ENCODE measurements around the gene ZBTB5. TPM values are rescaled to one million over a fixed set of nuclear protein-coding genes. Genes with fewer than 3 reads are reported as not detected.
A peak's percentile ranks its signal among the peaks of the same experiment; 100 is the strongest.

Gene ZBTB5
- total and polyA plus RNA-seq, 2 of the 13 experiments (the other 11 are each of a cell fraction or from before 2014, with no cell fraction given), result 12.5 to 20.5 TPM

DNA sequence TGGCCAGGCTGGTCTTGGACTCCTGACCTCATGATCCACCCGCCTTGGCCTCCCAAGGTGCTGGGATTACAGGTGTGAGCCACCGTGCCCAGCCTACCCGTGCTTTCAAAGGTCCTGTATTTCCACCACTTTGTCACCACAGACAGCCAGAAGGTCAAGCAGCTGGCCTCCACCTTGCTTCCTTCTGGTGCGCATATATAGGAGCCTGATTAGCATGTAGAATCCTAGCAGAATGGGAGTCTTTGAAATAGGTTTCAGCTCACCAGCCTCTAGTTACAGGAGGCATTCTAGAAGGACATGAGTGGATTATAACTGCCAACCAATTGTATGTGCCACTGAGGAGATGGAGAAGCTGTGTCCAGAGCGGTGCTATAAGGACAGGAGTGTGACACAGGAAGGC, 39.4 kb upstream of the ZBTB5 start (continued):
- TF ChIP-seq, protein P1, sequence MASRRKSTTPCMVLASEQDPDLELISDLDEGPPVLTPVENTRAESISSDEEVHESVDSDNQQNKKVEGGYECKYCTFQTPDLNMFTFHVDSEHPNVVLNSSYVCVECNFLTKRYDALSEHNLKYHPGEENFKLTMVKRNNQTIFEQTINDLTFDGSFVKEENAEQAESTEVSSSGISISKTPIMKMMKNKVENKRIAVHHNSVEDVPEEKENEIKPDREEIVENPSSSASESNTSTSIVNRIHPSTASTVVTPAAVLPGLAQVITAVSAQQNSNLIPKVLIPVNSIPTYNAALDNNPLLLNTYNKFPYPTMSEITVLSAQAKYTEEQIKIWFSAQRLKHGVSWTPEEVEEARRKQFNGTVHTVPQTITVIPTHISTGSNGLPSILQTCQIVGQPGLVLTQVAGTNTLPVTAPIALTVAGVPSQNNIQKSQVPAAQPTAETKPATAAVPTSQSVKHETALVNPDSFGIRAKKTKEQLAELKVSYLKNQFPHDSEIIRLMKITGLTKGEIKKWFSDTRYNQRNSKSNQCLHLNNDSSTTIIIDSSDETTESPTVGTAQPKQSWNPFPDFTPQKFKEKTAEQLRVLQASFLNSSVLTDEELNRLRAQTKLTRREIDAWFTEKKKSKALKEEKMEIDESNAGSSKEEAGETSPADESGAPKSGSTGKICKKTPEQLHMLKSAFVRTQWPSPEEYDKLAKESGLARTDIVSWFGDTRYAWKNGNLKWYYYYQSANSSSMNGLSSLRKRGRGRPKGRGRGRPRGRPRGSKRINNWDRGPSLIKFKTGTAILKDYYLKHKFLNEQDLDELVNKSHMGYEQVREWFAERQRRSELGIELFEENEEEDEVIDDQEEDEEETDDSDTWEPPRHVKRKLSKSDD (CRISPR knock-in tag; IDR thresholded peaks at IDR 0.05; ENCODE audit: low read depth), result no peak

DNA sequence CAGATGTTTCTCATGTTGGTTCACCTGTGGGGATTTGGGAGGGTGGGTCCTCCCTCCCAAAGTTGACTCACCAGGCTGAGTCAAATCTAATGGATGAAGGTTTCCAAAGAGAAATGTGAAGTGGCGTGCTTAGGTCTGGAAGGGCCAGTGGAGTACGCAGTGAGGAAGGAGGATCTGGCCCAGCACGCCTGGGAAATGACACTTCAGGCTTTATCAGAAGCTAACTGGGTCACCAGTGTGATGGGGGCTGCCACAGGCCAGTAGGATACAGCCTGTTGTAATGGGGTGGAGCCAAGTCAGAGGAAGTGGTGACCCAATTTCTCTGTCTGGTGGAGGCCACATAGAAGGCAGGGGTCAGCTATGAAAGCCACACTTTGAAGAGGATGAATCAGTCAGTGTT, 38.5 kb upstream of the ZBTB5 start:
- no peaks in the 10 kb centered on the region for H3K79me2 ChIP-seq (ENCODE audit: insufficient read depth, low read length)
- no peaks in the 10 kb centered on the region for H3K9me3 ChIP-seq (ENCODE audit: low read length)
- H3K4me2 ChIP-seq (ENCODE audit: low read depth, low read length), result no peak overlapping the region
- H2AFZ ChIP-seq (ENCODE audit: low read length), result no peak overlapping the region
- ATAC-seq (no peak), DNase-seq (ENCODE audit: low spot score) (no peak), FAIRE-seq (no peak)
- peaks cover 14 to 46% of the 10 kb centered on the region in 2 experiments for H3K36me3 ChIP-seq (replicated peaks in 1 of 2; ENCODE audit: control insufficient read depth in 1 of 2, insufficient read depth in 2 of 2, low read length in 2 of 2)
- no peaks in the 10 kb centered on the region for H3K27me3 ChIP-seq (ENCODE audit: control insufficient read depth in 1 of 2, insufficient read depth in 2 of 2, low read length in 2 of 2)
- no peak overlapping the region for H3K9ac ChIP-seq (ENCODE audit: insufficient read depth, low read depth, low read length)
- CTCF ChIA-PET (ENCODE audit: low intra/inter-chr PET ratio, low total read pairs), result no interaction called here
- H4K20me1 ChIP-seq (ENCODE audit: insufficient read depth, low read length), result no peaks in the 10 kb centered on the region
- peaks cover 54% of the 10 kb centered on the region for H3K4me1 ChIP-seq (ENCODE audit: insufficient read depth, low read length)
- POLR2A ChIA-PET, result interaction anchor here (1.1 kb wide), 1 partner anchor 88 kb away, joined by 3 read pairs; the partner anchor contains the start of gene TOMM5
- H3K27ac ChIP-seq (ENCODE audit: extremely low read length, insufficient read depth, low read length), result no peak overlapping the region
- intact Hi-C loops (cut with micrococcal nuclease; ENCODE audit: unreplicated experiment), result no loop called here
- 93% methylated on average over 3 of the region's 3 CpGs for WGBS (ENCODE audit: low lambda C conversion rate)
- in situ Hi-C loops (cut with HindIII; ENCODE audit: extremely low pct_ligation_motif_present, low pct_unique_long_range_greater_than_20kb), result no loop called here
- no peak overlapping the region for H3K4me3 ChIP-seq (replicated peaks in 1 of 3; ENCODE audit: insufficient read depth in 1 of 3, low read depth in 2 of 3, low read length in 3 of 3)
- BruUV-seq (replicated peaks), result TSS peak; percentile 22
- TF ChIP-seq, protein P2, sequence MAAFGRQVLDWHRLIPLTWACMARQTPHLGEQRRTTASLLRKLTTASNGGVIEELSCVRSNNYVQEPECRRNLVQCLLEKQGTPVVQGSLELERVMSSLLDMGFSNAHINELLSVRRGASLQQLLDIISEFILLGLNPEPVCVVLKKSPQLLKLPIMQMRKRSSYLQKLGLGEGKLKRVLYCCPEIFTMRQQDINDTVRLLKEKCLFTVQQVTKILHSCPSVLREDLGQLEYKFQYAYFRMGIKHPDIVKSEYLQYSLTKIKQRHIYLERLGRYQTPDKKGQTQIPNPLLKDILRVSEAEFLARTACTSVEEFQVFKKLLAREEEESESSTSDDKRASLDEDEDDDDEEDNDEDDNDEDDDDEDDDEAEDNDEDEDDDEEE (CRISPR knock-in tag; IDR thresholded peaks at IDR 0.05), result no peak
- TF ChIP-seq, protein P3, sequence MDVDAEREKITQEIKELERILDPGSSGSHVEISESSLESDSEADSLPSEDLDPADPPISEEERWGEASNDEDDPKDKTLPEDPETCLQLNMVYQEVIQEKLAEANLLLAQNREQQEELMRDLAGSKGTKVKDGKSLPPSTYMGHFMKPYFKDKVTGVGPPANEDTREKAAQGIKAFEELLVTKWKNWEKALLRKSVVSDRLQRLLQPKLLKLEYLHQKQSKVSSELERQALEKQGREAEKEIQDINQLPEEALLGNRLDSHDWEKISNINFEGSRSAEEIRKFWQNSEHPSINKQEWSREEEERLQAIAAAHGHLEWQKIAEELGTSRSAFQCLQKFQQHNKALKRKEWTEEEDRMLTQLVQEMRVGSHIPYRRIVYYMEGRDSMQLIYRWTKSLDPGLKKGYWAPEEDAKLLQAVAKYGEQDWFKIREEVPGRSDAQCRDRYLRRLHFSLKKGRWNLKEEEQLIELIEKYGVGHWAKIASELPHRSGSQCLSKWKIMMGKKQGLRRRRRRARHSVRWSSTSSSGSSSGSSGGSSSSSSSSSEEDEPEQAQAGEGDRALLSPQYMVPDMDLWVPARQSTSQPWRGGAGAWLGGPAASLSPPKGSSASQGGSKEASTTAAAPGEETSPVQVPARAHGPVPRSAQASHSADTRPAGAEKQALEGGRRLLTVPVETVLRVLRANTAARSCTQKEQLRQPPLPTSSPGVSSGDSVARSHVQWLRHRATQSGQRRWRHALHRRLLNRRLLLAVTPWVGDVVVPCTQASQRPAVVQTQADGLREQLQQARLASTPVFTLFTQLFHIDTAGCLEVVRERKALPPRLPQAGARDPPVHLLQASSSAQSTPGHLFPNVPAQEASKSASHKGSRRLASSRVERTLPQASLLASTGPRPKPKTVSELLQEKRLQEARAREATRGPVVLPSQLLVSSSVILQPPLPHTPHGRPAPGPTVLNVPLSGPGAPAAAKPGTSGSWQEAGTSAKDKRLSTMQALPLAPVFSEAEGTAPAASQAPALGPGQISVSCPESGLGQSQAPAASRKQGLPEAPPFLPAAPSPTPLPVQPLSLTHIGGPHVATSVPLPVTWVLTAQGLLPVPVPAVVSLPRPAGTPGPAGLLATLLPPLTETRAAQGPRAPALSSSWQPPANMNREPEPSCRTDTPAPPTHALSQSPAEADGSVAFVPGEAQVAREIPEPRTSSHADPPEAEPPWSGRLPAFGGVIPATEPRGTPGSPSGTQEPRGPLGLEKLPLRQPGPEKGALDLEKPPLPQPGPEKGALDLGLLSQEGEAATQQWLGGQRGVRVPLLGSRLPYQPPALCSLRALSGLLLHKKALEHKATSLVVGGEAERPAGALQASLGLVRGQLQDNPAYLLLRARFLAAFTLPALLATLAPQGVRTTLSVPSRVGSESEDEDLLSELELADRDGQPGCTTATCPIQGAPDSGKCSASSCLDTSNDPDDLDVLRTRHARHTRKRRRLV (CRISPR knock-in tag; IDR thresholded peaks at IDR 0.05), result no peak
- TF ChIP-seq CAMTA2 (CRISPR knock-in tag; IDR thresholded peaks at IDR 0.05; ENCODE audit: borderline replicate concordance), result no peak
- TF ChIP-seq SSRP1 (CRISPR knock-in tag; IDR thresholded peaks at IDR 0.05), result no peak
- TF ChIP-seq, protein P4, sequence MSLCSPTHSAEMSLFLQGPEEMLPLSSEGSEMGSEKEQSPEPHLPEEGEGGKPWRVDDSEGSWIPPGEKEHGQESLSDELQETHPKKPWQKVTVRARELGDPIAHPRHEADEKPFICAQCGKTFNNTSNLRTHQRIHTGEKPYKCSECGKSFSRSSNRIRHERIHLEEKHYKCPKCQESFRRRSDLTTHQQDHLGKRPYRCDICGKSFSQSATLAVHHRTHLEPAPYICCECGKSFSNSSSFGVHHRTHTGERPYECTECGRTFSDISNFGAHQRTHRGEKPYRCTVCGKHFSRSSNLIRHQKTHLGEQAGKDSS (CRISPR knock-in tag; IDR thresholded peaks at IDR 0.05; ENCODE audit: borderline replicate concordance, low read depth), result no peak
- TF ChIP-seq ZNF225 (CRISPR knock-in tag; IDR thresholded peaks at IDR 0.05), result no peak
- TF ChIP-seq FOXA3 (CRISPR knock-in tag; IDR thresholded peaks at IDR 0.05), result no peak
- TF ChIP-seq, protein P5, sequence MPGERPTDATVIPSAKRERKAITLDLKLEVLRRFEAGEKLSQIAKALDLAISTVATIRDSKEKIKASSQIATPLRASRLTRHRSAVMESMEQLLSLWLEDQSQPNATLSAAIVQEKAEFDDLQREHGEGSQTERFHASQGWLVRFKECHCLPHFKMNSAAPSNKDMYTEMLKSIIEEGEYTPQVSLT (CRISPR knock-in tag; IDR thresholded peaks at IDR 0.05; ENCODE audit: borderline replicate concordance, low read depth), result no peak
- TF ChIP-seq KLF9 (CRISPR knock-in tag; IDR thresholded peaks at IDR 0.05; ENCODE audit: low read depth), result no peak

All from HepG2 (cell line).